Activated CD4-positive, alpha-beta memory T cell treated with anti-CD3 and anti-CD28 coated beads for 36 hours (primary cell): Measurements from ENCODE around the gene ABAT. TPM values are rescaled to one million over a fixed set of nuclear protein-coding genes. Genes with fewer than 3 reads are reported as not detected.

Experiments
- CTCF ChIA-PET: fragments of 350-600 bp; sonication (Branson Sonifier 250); formaldehyde crosslinking; loops from one replicate; lab custom pipeline; 2021; ENCODE audit warnings: antibody characterized with exemption, inconsistent platforms; lab: Charles Lee
- POLR2A ChIA-PET: fragments of 350-600 bp; sonication (Branson Sonifier 250); formaldehyde crosslinking; loops from one replicate; lab custom pipeline; 2021; ENCODE audit warnings: antibody characterized with exemption; lab: Charles Lee
- DNase-seq: peaks from one replicate; pipeline ENCODE4 v3.0.0-alpha.2; 2020
- H3K27ac Mint-ChIP-seq: one replicate; pipeline ENCODE4 v1.8.0; 2021; ENCODE audit warnings: mixed read lengths
- H3K27me3 Mint-ChIP-seq: one replicate; pipeline ENCODE4 v1.8.0; 2021; ENCODE audit warnings: mixed read lengths
- H3K36me3 Mint-ChIP-seq: one replicate; pipeline ENCODE4 v1.8.0; 2021; ENCODE audit warnings: mixed read lengths
- H3K4me1 Mint-ChIP-seq: one replicate; pipeline ENCODE4 v1.8.0; 2021; ENCODE audit warnings: low read depth, mixed read lengths
- H3K4me3 Mint-ChIP-seq: one replicate; pipeline ENCODE4 v1.8.0; 2021; ENCODE audit warnings: mild to moderate bottlenecking, mixed read lengths
- H3K9me3 Mint-ChIP-seq: one replicate; pipeline ENCODE4 v1.8.0; 2021; ENCODE audit warnings: mixed read lengths
- intact Hi-C: fragments of 100-400 bp; cut with micrococcal nuclease; formaldehyde crosslinking; loops from one replicate; pipeline ENCODE4 v1.15.1; 2023
- total RNA-seq, 2 experiments: library from RNA; stranded (reverse); gene quantifications; one replicate each; pipeline ENCODE4 v1.2.3, GENCODE V29; 2021

ABAT gene
- total RNA-seq, 2 experiments from 2014 or later: 8.7 to 10.0 TPM

DNA sequence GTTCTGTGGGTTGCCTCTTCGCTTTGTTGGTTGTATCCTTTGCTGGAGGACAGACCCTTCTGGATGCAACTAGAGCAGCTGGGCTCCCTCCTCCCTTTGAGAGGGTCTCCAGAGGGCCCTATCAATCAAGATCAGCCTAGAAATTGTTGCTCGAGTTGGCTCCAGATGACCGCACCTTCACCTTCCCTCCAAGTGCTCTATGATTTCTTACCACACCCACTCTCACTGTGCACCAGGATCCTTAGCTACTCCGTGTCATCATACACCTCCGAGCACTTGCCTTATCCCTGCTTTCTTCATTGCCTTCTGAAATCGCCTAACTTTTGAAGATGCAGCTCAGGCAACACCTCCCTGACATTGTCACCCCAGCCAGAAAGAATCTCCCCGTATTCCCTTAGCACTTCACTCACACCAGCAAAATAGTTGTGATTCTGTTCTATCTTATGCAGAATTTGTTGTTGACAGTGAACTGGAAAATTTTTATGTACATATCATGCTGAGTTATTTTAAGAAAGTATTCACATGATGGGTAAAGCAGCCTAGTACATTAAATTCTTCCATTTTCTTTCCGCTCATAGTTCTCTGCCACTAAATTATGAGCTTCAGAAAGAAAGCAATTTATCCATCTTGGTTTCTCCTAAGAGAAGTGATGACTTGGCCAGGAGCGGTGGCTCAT lies 52.9 kb downstream of the ABAT start:
- H3K9me3 Mint-ChIP-seq: no peaks in the 10 kb centered on the region
- H3K27ac Mint-ChIP-seq: no peak overlapping the region
- POLR2A ChIA-PET: no interaction called here
- no peak for DNase-seq
- intact Hi-C loops: no loop called here
- no peaks in the 10 kb centered on the region for H3K27me3 Mint-ChIP-seq
- CTCF ChIA-PET: no interaction called here
- H3K4me3 Mint-ChIP-seq: no peak overlapping the region
- peaks cover 26% of the 10 kb centered on the region for H3K4me1 Mint-ChIP-seq
- peaks cover 5% of the 10 kb centered on the region for H3K36me3 Mint-ChIP-seq

DNA sequence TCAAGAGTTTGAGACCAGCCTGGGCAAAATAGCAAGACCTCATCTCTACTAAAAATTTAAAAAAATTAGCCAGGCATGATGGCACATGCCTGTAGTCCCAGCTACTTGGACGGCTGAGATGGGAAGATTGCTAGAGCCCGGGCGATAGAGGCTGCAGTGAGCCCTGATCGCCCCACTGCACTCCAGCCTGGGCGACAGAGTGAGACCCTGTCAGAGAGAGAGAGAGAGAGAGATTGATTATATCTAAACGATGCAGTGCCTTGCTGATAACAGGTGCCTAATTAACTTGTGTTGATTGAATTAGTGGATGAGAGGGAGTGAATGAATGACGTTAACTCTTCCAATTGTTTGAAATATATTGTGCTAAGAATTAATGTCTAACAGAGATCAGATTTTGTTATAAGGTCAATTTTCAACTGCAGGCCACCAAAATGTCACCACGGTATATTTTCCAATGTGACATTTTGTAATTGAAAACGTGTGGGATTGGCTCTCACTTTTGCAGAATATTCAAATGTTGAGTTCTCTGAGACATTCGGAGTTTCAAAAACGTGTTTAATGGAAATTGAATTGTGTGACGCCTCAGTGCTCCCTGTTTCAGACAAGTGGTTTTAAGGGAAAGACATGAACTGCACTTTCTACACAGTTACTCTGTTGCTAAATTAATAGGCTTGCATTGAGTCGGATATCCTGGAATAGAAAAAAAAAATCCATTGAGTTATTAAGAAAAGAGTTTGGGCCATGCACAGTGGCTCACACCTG lies 53.6 kb downstream of the ABAT start:
- CTCF ChIA-PET: no interaction called here
- Mint-ChIP-seq H3K27ac (peak overlapping the region; percentile 35), H3K27me3 (no peaks in the 10 kb centered on the region), H3K36me3 (peaks cover 5% of the 10 kb centered on the region), H3K4me1 (peaks cover 26% of the 10 kb centered on the region), H3K4me3 (no peak overlapping the region), H3K9me3 (no peaks in the 10 kb centered on the region)
- no peak for DNase-seq
- intact Hi-C loops: no loop called here
- POLR2A ChIA-PET: no interaction called here

GRCh38 chr16:8729779-8730334 lies 55.4 kb downstream of the ABAT start:
- Mint-ChIP-seq H3K36me3 (peaks cover 5% of the 10 kb centered on the region), H3K9me3 (peaks cover 7% of the 10 kb centered on the region), H3K27ac (no peak overlapping the region), H3K4me1 (peaks cover 26% of the 10 kb centered on the region), H3K4me3 (no peak overlapping the region), H3K27me3 (no peaks in the 10 kb centered on the region)
- intact Hi-C loops: no loop called here
- ChIA-PET CTCF (no interaction called here), POLR2A (no interaction called here)
- no peak for DNase-seq

DNA sequence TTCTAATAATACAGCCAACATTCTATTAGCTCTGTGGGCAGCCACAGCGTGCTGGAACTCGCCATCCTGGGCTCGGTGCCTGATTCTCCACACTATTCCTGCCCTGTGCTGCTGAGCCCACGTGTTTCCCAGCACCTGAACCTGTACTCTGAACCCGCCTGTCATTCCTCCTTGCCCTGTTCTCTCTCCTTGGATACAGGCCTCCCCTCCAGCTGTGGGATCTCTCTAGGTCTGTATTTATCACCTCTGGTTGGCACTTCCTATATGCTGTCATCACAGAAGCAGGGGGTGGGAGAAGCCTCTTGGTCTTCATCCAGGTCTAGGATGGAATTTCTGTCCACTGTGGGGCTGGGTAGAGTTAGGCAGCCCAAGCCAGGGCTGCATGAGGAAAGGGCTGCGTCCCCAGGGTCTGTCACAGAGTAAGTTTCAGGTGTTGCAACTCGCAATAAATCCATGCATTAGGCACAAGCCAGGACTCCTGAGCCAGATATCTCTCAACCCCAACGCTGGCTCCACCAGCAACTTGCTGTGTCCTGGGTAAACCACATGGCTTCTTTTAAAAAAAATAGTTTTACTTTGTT lies 56.0 kb downstream of the ABAT start:
- H3K4me1 Mint-ChIP-seq: peaks cover 26% of the 10 kb centered on the region
- H3K9me3 Mint-ChIP-seq: peaks cover 7% of the 10 kb centered on the region
- H3K27me3 Mint-ChIP-seq: no peaks in the 10 kb centered on the region
- peaks cover 5% of the 10 kb centered on the region for H3K36me3 Mint-ChIP-seq
- no peak for DNase-seq
- CTCF ChIA-PET: no interaction called here
- intact Hi-C loops: no loop called here
- POLR2A ChIA-PET: no interaction called here
- H3K4me3 Mint-ChIP-seq: no peak overlapping the region
- H3K27ac Mint-ChIP-seq: no peak overlapping the region

GRCh38 chr16:8733849-8734540 lies 59.6 kb downstream of the ABAT start:
- H3K9me3 Mint-ChIP-seq: peaks cover 7% of the 10 kb centered on the region

GRCh38 chr16:8735574-8735973 lies 61.2 kb downstream of the ABAT start:
- POLR2A ChIA-PET: no interaction called here
- Mint-ChIP-seq H3K4me3 (no peak overlapping the region), H3K36me3 (peaks cover 5% of the 10 kb centered on the region), H3K27me3 (no peaks in the 10 kb centered on the region), H3K27ac (no peak overlapping the region), H3K9me3 (peaks cover 7% of the 10 kb centered on the region), H3K4me1 (no peaks in the 10 kb centered on the region)
- no peak for DNase-seq
- CTCF ChIA-PET: no interaction called here
- intact Hi-C loops: no loop called here

More at GRCh38 chr16:8733849-8734540, 59.6 kb downstream of the ABAT start:
- Mint-ChIP-seq H3K4me1 (peaks cover 11% of the 10 kb centered on the region), H3K4me3 (no peak overlapping the region), H3K27me3 (no peaks in the 10 kb centered on the region), H3K27ac (no peak overlapping the region), H3K36me3 (peaks cover 5% of the 10 kb centered on the region)
- intact Hi-C loops: no loop called here
- CTCF ChIA-PET: no interaction called here
- POLR2A ChIA-PET: no interaction called here
- no peak for DNase-seq

GRCh38 chr16:8736123-8736668 lies 61.8 kb downstream of the ABAT start:
- Mint-ChIP-seq H3K4me3 (no peak overlapping the region), H3K27me3 (no peaks in the 10 kb centered on the region), H3K4me1 (no peaks in the 10 kb centered on the region), H3K9me3 (peaks cover 7% of the 10 kb centered on the region), H3K27ac (no peak overlapping the region), H3K36me3 (peaks cover 5% of the 10 kb centered on the region)
- intact Hi-C loops: no loop called here
- ChIA-PET POLR2A (no interaction called here), CTCF (no interaction called here)
- DNase-seq: no peak

DNA sequence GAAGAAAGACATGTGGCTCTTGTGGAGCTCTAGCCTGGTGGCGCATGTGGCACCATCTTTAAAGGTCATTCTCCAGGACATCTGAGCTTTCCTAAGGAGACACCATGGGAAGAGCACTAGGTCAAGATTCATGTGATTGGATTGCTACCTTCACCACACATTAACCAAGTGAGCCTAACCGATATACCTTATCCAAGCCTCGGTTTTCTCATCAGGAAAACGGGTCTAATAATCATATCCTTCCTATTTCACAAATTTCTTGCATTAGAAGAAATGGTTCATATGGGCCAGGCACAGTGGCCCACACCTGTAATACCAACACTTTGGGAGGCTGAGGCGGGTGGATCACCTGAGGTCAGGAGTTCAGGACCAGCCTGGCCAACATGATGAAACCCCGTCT lies 64.7 kb downstream of the ABAT start:
- POLR2A ChIA-PET: no interaction called here
- Mint-ChIP-seq H3K27me3 (no peaks in the 10 kb centered on the region), H3K36me3 (peaks cover 5% of the 10 kb centered on the region), H3K4me1 (no peaks in the 10 kb centered on the region), H3K27ac (no peak overlapping the region), H3K4me3 (no peak overlapping the region), H3K9me3 (no peaks in the 10 kb centered on the region)
- CTCF ChIA-PET: interaction anchor here (1.1 kb wide), 1 partner anchor 172 kb away, joined by 3 read pairs; no protein-coding TSS in a partner anchor
- no peak for DNase-seq
- intact Hi-C loops: no loop called here

GRCh38 chr16:8739989-8740704 lies 65.7 kb downstream of the ABAT start:
- no peaks in the 10 kb centered on the region for H3K27me3 Mint-ChIP-seq
- no peak for DNase-seq
- H3K27ac Mint-ChIP-seq: no peak overlapping the region
- no peaks in the 10 kb centered on the region for H3K9me3 Mint-ChIP-seq
- no peak overlapping the region for H3K4me3 Mint-ChIP-seq
- intact Hi-C loops: no loop called here
- H3K36me3 Mint-ChIP-seq: peaks cover 5% of the 10 kb centered on the region
- POLR2A ChIA-PET: no interaction called here
- no peaks in the 10 kb centered on the region for H3K4me1 Mint-ChIP-seq
- CTCF ChIA-PET: no interaction called here

DNA sequence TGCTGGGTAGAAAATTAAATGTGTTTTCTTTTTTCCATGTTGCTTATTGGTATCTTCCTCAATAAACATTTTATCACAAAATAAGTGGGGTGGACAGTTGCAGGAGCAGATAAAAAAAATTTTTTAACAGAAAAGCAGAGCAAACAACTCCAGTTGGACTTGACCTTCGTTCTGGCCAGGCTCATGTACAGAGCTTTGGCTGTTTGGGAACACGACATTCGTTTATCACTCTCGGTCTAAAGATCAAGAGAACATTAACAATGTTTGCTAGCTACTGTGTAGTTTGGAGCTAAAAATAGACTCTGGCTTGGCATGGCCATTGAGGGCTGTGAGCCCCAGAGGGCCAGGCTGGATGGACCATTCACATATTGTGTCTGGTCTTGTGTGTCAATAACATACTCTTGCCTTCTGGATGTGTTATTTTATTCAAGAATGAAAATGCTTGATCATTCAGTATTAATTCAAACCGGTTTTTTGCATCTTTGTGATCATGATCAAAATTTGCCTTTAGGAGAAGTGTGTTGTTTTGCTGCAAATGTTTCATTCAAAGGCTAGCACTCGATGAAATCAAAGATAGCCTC lies 66.4 kb downstream of the ABAT start:
- no peak overlapping the region for H3K4me3 Mint-ChIP-seq
- H3K27me3 Mint-ChIP-seq: no peaks in the 10 kb centered on the region
- no peak for DNase-seq
- H3K27ac Mint-ChIP-seq: no peak overlapping the region
- POLR2A ChIA-PET: no interaction called here
- intact Hi-C loops: no loop called here
- CTCF ChIA-PET: no interaction called here
- peaks cover 3% of the 10 kb centered on the region for H3K36me3 Mint-ChIP-seq
- no peaks in the 10 kb centered on the region for H3K9me3 Mint-ChIP-seq
- no peaks in the 10 kb centered on the region for H3K4me1 Mint-ChIP-seq

DNA sequence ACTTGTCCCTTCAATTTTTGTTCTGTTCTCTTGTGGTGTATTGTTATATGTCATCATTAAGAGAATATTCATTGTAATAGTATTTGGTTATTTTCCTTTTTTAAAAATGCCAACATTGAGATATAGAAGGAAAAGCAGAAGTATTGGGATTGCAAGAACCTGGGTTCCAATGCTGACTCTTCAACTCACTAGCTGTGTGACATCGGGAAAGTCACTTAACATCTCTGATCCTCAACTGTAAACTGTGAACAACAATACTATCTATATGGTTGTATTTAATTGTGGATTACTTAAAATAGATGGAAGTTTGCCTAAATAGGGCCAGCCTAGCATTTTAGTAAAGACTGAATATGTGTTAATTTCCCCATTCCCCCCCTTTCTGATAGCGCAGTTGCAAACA lies 67.2 kb downstream of the ABAT start:
- DNase-seq: no peak
- Mint-ChIP-seq H3K36me3 (peaks cover under 1% of the 10 kb centered on the region), H3K27ac (no peak overlapping the region), H3K4me3 (no peak overlapping the region), H3K27me3 (no peaks in the 10 kb centered on the region), H3K4me1 (no peaks in the 10 kb centered on the region), H3K9me3 (no peaks in the 10 kb centered on the region)
- intact Hi-C loops: no loop called here
- POLR2A ChIA-PET: no interaction called here
- CTCF ChIA-PET: no interaction called here
